Measurements from ENCODE around the gene CASZ1.
A peak's percentile ranks its signal among the peaks of the same experiment; 100 is the strongest.

The CASZ1 gene

DNA sequence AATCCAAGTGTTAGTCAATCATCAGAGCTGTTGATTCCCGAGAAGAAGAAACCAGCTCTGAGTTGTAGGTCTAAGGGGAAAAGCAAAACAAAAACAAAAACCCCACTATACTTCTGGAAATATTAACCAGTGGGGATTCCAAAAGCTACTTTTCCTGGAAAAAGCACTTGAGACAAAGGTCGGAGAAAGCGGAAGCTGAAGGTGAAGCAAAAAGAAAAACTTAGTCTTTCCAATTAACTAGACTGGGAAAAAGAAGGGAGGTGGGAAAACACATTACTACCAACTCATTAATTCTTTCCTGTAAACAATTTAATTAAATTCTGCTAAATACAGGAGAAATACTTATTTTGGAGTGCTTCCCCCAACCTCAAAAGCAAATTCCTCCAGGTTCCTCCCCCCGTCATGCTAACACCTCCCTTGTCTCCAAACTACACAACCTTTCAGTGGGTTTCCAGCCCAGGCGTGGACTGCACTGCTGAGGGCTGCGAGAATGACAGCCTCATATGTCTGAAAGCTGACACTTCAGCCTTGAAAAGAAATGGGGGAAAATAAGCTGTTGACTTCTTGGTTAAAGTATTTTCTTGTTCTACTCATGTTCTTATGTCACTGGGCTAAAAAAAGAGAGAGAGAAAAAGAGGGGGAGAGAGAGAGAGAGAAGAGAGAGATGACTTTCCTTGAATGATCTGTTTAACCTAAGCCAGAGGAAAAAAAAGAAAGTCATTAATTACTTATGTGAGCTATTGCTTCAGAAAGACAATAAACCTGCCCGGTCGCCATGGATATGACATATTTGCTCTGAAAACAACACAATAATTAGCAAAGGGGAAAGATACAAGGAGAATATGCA, 5.1 kb downstream of the CASZ1 start:
- DNase-seq, result peak; percentile 61

- DNase-seq, result peak; percentile 32
Measured at GRCh38 chr1:10789803-10790702, 6.4 kb downstream of the CASZ1 start.

GRCh38 chr1:10789047-10789791, 7.2 kb downstream of the CASZ1 start:
- no peak for DNase-seq

GRCh38 chr1:10788592-10789006, 7.8 kb downstream of the CASZ1 start:
- DNase-seq, result no peak

GRCh38 chr1:10787286-10787685, 9.2 kb downstream of the CASZ1 start:
- DNase-seq, result no peak

GRCh38 chr1:10785728-10786638, 10.5 kb downstream of the CASZ1 start:
- no peak for DNase-seq

DNA sequence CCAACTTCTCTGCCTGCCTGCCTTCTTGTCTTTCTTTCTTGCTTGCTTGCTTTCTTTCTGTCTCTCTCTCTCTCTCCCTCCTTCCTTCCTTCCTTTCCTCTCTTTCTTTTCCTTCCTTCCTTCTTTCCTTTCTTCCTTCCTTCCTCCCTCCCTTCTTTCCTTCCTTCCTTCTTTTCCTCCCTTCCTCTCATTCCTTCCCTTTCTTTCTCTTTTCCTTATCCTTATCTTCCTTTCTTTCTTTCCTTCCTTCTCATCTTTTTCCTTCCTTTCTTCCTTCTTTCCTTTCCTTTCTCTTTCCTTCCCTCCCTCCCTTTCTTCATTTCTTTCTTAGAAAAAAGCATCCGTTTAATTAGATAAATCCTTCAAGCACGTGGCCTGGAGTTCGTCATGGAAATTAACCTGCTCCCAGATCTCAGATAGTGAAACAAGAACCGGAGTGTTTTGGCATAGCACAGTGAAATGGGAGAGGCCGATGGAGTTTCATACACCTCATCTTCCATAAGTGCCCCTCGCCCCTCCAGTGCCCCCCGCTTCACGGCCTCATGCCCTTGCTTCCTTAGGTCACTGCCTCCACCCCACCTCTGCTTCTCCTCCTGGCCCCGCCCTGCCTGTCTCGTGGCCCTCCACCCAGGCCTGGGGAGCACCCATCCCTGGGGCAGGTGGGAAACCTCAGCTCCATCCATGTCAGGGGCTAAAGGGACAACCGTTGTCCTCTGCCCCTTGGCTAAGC, 11.3 kb downstream of the CASZ1 start:
- DNase-seq, result no peak

- no peak for DNase-seq
Measured at GRCh38 chr1:10782491-10783244, 13.8 kb downstream of the CASZ1 start.

DNA sequence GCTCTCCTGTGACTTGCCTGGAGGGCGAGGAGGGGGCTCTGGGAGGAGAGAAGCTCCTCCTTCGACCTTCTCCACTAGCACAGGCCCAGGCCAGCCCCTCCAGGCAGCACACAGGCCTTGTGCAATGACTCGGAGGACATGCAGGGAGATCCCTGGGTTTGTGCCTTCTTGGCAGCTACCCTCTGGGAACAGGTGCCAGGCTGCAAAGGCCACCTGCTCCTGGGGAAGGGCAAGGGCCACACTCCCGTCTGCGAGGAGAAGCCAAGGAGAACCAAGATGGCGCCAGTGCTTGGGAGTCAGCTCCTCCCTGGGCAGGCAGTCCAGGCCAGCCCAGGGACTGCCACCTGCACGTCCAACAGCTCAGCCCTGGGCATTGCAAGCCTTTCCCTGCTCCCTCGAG, 15.3 kb downstream of the CASZ1 start:
- DNase-seq, result peak; percentile 56

DNA sequence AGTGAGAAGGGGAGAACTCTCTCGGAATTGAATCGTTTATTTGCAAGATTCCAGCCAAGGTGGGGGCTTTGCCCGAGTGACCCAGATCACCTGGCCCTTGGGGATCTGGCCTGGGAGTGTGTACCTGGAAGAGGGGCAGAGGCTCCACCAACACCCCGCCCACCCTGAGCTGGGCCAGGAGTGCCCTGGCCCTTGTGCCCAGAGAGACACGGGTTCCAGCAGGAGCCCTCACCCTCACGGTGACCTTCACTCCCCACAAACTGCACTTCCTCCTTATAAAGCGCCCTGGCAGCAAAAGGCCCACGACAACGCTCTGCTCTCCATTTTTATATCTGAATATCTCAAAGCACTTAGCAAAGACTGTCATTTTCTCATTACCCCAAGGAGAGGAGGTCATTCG, 16.6 kb downstream of the CASZ1 start:
- no peak for DNase-seq

GRCh38 chr1:10779201-10779600, 17.2 kb downstream of the CASZ1 start:
- DNase-seq, result peak; percentile 90

DNA sequence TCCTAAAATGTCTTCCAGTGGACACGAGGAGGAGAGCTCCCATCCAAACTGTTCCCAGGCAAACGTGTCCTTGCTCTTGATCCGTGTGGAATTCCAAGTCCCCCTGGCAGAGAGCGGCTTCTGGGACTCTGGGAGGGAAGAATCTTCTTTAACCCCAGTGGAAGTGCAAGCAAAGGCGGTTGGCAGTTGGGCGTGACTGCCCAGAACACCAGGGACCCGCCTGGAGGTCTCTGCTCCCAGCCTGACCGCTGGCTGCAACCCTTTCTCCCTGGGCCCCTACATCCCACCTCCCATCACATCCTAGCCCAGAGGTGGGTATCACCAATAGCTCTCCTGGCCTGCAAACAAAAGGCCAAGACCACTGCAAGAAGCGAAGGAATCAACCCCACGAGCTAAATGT, 17.8 kb downstream of the CASZ1 start:
- peak; percentile 39 for DNase-seq

- no peak for DNase-seq
Measured at GRCh38 chr1:10777749-10778574, 18.5 kb downstream of the CASZ1 start.

- DNase-seq, result peak; percentile 79
Measured at GRCh38 chr1:10776190-10776905, 20.1 kb downstream of the CASZ1 start.

DNA sequence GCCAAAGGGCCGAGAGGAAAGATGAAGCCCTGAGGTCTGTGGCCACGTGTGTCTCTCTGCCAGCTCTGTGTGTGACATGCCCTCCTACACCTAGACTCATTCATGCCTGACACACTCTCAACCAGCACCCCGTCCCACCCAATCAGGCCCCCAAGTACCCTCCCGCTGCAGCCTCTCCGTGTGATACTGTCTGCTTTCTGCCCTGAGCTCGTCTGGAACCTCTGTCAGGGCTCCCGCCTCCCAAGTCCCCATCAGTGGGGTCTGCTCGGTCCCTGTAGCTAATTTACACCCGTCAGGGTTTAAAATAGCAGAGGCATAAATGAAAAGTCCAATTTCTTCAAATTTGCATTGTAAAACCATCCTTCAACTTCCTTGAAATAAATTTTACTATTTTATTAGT, 20.7 kb downstream of the CASZ1 start:
- DNase-seq, result no peak

GRCh38 chr1:10774615-10775310, 21.7 kb downstream of the CASZ1 start:
- DNase-seq, result no peak

DNA sequence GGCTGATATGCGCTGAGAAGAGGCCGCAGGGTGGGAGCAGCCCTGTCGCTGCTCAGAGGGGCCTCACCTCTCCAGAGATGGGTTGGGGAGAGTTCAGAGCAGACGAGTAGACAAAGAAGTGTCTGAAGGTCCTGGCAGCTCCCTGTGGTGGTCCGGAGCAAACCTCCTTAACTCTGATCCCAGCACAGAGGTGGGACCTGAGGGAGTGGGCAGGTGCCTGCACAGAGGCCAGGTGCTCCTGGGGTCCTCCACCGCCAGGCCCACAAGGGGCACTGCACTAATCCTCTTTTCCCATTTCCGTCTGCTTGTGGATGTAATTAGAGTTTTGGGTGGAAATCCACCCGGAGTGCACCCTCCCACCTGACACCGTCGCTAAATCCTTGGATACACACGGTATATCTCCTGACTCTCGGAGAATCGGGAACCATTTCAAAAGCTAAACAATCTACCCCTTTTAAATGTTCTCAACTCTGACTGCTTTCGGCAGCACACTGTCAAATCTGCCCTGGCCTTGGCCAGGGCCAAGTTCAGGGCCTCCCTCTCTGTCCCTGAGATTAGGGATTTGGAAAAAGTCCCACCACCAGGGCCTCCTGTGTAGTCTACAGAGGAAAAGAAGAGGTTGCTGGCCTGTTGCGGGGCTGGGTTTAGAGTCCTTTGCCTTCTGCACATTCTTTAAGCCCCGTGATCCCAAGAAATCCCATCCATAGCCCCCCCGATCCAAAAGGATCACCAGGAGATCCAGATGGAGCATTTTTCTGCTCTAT, 22.4 kb downstream of the CASZ1 start:
- no peak for DNase-seq

DNA sequence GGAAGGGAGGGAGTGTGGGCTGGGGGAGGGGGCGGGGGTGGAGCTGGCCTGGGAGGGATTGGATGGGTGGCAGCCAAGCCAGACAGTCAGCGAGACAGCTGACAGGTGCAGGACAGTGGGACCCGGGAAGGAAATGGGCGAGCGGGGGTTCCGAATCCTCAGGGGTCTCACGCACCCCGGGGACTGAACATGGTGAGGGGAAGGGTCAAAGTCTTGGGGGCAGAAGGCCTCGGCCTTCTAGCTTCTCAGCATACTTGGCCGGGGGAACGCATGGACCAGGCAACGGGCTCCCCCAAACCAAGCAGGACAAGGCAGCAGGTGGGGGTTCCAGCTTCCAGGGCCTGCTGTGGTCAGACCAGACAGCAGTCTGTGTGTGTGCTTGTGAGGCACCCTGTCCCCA, 23.1 kb downstream of the CASZ1 start:
- no peak for DNase-seq

Data from NCI-H2171 treated with DMSO at 0.1 percent for 48 hours (cell line).